SK-N-SH (cell line): ENCODE results near the gene GLMP.

Experiments used
- CTCF ChIP-seq: fragments of 200-600 bp; sonication (generic); IDR thresholded peaks from 2 replicates; pipeline ENCODE4 v1.6.1; 2017; ENCODE audit warnings: antibody characterized with exemption, mild to moderate bottlenecking, moderate library complexity
- MAX ChIP-seq: IDR thresholded peaks from 2 replicates; pipeline ENCODE4 v1.4.0; 2012; ENCODE audit warnings: low read depth
- RXRA ChIP-seq: IDR thresholded peaks from 2 replicates; pipeline ENCODE4 v1.4.0; 2012; ENCODE audit warnings: low read depth, mild to moderate bottlenecking, borderline replicate concordance
- SMC3 ChIP-seq: IDR thresholded peaks from 2 replicates; pipeline ENCODE4 v1.6.1; 2012; ENCODE audit warnings: low read depth, low read length, improper control_type of control experiment
- USF2 ChIP-seq: fragments of 150-350 bp; IDR thresholded peaks from 2 replicates; pipeline ENCODE4 v1.6.1; 2017; ENCODE audit warnings: antibody characterized with exemption, low read length, low read depth, borderline replicate concordance

GRCh38 chr1:156281693-156282478 lies 13.6 kb downstream of the GLMP start:
- no peak for TF ChIP-seq RXRA
- no peak for TF ChIP-seq SMC3
- no peak for TF ChIP-seq USF2
- TF ChIP-seq MAX: no peak
- no peak for TF ChIP-seq CTCF
